Stimulated activated naive CD4-positive, alpha-beta T cell treated with Interleukin-2 at 50 U/mL for 16 hours (primary cell): ENCODE results near the gene LPIN1.
A peak's percentile ranks its signal among the peaks of the same experiment; 100 is the strongest.

Source experiments
- DNase-seq: peaks from one replicate; lab custom pipeline; 2025; lab: John Stamatoyannopoulos, UW

The LPIN1 gene

DNA sequence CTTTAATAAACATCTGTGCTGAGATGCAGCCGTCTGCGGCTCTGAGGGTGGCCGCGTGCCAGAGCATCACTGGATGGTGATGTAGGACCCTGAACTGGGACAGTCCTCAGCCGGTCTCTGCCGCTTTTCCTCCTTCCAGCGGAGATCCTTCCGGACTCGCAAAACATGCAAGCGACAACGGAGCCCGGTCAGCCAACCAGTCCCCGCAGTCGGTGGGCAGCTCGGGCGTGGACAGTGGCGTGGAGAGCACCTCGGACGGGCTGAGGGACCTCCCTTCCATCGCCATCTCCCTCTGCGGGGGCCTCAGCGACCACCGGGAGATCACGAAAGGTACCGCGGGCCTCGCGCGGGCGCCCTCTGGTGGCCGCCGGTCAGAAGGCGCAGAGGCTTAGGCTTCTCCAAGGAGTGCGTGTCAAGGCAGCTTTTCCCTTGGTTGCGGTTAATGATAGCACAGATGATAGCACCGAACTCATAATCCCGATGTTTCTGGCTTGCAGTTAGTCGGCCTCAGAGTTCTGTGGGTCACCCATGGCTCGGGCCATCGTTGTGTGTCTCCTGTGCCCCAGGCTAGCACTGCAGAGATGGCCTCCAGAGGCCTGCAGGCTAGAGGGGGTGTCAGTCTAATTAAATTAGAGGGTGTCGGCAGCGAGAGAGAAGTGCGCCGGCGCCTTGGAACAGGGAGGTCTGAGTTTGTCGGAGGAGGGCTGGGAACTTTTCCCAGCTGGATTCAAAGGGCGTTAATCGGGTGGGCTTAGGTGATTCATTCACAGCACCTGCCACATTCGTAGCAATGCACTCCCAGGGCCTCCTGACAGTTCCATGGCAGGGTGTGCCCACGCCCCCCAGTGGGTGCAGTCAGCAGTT lies 38.5 kb downstream of the LPIN1 start:
- peak; percentile 3 for DNase-seq

DNA sequence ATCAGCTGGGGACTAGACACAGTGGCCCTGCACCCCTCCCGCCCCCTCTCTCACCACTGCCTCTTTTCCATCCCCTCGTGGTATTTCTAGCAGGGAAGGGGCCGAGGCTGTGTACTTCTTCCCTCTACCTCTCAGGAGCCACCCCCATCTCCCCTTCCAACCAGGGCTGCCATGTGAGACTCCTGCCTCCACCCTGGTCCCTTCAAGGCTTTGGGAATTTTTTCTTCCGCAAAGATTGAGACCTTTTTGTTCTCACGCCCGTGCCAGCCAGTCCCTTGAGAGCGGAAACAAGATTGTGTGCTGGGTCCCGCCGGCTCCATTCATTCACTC lies 39.1 kb downstream of the LPIN1 start:
- no peak for DNase-seq

DNA sequence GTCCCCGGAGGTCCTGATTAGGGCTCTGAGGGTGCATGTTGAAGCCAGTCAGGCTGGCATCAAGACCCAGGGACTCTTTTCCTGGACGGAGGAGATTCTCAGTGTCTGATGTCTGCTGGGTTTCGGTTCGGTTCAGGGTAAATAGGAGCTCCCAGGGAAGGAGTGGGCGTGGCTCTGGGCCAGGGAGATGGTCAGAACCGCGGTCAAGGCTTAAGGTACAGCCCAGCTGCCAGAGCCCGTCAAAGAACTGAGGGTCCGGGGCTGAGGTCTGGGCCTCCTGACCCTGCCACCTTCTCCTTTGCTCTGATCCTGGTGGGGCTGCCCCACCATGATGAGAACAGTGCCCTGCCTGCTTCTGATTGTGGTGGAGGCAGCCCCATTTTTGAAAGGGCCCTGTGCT lies 39.8 kb downstream of the LPIN1 start:
- DNase-seq: no peak

GRCh38 chr2:11786592-11786991 lies 40.2 kb downstream of the LPIN1 start:
- no peak for DNase-seq

DNA sequence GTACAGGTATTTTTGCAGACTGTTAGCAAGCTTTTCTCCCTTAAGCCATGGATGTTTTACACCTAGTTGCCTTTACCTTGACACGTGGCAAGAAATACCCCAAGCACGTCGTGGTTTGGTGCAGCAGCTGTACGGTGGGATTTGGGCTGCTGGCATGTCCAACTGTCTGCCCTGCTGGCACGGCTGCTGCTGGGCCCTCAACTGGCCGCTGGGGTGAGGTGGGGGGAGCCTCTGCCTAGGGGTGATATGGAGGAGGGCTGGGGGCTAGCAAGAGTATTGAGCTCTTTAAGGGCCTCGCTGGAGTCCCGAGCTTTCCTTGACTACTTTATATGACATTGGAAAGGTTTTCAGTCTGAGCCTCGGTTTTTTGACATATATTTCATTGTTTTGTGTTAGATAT lies 41.6 kb downstream of the LPIN1 start:
- no peak for DNase-seq

- no peak for DNase-seq
These were observed 42.2 kb downstream of the LPIN1 start for GRCh38 chr2:11788461-11789124.

DNA sequence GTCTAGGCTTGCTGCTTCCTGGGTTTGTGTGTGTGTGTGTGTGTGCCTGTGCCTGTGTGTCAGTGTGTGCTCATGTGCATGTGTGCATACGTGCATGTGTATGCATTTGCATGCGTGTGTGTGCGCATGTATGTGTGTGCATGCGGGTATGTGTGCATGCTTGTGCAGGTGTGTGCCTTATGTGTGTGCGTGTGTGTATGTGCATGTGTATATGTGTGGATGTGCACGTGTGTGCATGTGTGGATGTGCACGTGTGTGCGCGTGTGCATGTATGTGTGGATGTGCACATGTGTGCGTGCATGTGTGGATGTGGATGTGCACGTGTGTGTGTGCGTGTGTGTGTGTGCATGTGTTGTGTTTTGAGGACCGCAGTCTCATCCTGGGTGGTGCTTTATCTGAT lies 42.8 kb downstream of the LPIN1 start:
- no peak for DNase-seq

DNA sequence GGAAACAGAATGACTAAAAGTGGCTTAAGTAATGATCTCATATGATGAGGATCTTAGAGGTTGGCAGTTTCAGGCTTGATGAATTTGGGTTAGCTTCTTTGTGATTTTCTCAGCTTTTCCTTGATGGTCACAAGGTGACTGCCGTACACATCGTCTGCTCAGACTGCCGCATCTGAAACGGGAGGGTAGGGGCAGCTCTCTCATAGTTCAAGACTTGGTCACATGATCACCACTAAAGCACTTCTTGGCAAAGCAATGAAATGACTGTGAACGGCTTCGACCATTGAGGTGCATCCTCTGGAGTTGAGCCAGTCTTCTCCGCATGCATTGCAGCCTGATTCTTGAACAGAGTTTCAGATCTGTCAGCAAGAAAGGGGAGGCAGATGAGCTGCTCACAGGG lies 43.8 kb downstream of the LPIN1 start:
- no peak for DNase-seq

DNA sequence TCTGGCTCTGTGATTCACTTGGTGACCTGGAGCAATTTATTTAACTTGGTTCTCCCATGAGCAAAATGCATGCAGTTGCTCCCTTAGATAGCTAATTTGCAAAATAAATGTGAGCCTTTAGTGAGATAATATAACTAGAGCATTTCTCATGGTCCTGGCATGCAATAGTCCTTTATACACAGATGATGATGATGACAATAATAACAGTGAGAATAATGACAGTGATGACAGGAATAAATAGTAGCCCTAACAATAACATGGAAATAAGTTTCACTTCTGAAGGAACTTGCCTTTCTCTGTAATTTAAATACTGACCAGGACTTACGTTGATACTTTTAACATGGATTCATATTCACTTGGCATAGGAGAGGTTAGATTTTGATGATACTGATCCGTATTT lies 49.2 kb downstream of the LPIN1 start:
- DNase-seq: no peak

DNA sequence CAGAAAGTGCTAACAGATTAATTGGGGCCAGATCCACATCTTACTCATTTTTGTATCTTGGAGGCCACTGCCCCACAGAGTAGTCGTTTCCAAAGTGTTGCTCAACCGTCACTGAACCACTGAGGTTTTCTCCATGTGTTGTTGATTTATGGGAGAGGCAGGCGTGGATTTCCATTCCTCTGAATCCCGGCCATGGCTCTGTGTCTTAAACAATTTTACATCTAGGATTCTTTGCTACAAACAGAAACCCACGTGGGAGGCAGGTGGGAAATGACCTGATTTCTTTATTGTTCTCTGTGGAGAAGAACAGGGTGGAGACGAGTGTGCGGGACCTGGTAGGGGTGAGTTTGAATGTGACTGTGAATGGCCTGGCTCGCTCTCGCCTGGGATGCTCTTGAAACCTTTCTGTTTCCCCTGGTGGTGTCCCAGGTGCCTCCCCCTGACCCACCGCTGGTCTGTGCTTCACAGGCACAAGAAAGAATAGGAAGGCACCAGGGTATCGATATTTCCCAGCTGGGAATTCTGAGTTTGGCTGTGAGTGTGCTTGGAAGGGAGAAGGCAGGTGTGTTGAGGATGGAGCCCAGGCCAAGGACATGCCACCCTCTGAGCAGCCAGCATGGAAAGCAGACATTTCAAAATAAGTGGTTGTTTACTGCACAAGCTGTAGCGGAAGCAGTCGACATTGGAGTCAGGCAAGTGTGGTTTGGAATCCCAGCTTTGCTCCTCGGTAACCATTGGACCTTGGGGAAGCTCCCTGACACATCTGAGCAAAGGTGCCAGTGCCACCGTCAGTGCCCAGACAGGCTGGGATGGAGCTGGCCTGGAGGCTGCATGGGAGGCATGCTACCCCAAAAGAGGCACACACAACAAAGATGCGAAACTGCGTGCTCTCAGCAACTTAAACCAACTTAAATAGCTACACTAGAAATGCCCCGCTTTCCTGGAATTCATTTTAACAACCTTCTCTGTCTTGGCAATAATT lies 50.0 kb downstream of the LPIN1 start:
- no peak for DNase-seq

DNA sequence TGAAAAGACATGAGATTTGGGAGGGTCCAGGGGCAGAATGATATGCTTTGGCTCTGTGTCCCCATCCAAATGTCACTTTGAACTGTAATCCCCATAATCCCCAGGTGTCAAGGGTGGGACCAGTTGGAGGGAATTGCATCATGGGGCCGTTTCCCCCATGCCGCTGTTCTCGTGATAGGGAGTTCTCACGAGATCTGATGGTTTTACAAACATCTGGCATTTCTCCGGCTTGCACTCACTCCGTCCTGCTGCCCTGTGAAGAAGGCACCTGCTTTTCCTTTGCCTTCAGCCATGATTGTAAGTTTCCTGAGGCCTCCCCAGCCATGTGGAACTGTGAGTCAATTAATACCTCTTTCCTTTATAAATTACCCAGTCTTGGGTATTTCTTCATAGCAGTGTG lies 51.4 kb downstream of the LPIN1 start:
- no peak for DNase-seq

- DNase-seq: no peak
These were observed 52.4 kb downstream of the LPIN1 start for GRCh38 chr2:11798701-11799435.

- no peak for DNase-seq
These were observed 53.4 kb downstream of the LPIN1 start for GRCh38 chr2:11799826-11800225.

DNA sequence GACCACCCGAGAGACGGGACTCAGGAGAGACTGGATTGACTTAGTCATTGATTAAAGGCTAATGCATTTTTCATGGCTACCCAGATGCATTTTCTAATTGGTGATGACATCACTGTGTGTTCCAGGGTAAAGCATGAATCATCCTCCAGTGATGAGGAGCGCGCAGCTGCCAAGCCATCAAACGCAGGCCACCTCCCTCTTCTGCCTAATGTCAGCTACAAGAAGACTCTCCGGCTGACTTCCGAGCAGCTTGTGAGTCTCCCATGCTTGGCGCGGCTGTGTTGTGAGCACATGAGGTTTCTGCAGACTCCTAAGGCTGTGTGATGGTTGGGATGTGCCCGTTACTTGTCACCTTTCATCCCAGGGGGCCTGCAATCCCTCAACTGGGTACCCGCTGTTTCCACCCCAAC lies 56.4 kb downstream of the LPIN1 start:
- no peak for DNase-seq

DNA sequence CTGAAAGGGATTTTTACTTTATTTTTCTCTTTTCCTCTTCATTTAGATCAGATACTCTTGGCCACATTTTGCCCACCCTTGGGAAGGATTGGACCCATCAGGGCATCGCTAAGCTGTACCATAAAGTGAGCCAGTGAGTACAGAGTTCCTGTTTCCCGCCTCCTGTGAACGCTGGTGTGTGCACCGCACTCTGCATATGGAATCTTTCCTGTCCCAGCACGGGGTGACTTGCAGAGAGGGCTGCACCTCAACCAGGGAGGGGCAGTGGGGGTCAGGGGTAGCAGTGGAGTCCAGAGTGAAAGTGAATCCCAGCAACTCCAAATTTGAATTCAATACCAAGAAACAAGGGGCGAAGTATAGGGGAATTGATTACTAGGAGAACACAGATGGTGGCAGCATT lies 58.6 kb downstream of the LPIN1 start:
- no peak for DNase-seq

DNA sequence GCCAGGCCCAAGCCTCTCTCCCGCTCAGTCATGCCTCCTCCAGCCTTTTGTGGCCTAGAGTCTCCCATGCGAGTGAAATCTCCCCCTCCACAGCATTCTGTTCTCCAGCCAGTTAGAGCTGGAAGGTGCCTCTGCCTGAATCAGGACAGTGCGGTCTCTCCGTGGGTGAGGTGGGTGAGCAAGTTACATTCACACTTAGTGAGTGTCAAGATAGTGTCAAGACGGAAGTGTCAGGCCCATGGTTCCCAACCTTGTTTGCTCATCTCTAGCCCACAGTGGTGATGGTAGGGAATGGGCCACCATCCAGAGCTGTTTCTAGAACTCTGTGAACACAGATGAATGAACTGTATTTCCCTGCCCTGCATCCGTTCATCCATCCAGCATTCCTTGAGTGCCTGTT lies 59.5 kb downstream of the LPIN1 start:
- no peak for DNase-seq

- no peak for DNase-seq
These were observed 61.0 kb downstream of the LPIN1 start for GRCh38 chr2:11807156-11808015.

DNA sequence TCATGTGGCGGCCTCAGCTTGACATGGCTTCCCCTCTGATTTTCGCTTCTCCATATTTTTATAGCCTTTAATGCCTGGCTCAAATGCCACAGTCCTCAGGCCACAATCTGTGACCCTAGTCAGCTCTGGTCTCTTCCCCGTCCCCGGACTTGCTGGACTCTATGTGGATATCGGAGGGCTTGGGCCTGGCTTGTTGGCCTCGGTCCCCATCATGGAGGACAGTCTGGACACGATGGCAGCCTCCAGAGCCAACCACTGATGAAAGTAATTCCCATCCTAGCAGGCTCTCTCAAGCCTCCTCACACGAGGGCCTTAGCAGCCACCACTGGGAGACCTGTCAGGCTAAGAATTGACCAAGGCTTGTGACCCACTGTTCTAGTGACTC lies 61.6 kb downstream of the LPIN1 start:
- no peak for DNase-seq

DNA sequence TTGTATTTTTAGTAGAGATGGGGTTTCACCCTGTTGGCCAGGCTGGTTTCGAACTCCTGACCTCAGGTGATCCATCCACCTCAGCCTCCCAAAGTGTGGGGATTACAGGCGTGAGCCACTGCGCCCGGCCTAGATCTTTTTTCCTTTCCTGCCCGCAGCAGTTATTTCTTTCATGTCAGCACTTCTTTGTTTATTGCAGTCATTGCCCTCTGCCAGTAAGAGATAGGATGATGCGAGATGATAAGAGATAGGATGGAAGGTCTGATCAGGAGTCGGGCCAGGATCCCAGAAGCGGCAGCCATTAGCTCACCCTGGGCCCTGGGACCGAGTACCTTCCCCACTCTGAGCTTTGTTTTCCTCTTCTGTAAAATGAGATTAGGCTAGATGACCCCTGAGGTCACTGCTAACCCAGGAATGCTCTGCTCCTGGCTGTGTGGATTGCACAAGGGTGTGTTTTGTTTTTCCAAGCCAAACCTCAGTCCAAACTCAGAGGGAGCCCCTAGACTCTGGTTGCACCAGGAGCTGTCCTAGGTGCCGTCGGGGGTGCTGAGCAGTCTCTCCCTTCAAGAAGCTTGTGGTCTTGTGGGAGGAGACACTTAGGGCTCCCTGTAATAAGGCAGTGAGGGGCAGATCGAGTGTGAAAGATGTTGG lies 63.3 kb downstream of the LPIN1 start:
- DNase-seq: no peak

DNA sequence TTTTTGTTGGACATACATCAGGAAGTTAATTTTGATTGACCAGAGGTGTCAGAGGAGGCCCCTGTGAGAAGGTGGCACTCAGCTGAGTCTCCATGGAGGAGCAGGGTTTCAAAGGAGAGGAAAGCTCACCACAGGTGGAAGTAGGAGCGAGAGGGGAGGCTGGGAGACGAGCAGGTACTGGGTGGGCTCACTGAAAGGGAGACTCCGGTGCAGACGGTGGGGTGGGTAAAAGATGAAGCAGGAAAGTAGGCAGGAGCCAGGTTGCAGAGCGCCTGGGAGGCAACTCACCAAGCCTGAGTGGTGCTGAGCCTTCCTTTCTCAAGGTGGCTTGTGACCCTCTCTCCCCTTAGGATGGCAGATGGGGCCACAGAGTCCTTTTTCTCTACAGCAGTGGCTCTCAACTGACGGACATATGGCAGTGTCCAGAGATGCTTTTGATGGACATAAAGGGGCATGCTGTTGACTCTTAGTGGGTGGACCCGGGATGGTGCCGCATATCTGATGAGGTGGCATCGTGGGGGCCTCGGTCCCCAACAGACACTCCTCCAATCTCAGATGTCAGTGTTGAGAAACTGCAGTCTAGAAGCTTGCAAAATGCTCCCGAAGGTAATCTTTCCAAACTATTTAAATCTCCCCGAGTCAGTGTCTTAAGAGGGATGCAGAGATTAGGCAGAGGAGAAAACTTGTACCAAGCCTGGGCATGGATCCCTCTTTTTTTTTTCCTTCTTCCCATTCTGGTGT lies 64.0 kb downstream of the LPIN1 start:
- DNase-seq: no peak
